ENCODE data around the gene DZIP1. TPM values are rescaled to one million over a fixed set of nuclear protein-coding genes. Genes with fewer than 3 reads are reported as not detected.
"Not testable (repeated sequence)": the region's sequence is repeated elsewhere in the genome, so short reads cannot be mapped to it uniquely, and the experiment has no call there.

The DZIP1 gene
- 10 to 100 TPM; 59.6 to 71.4 (median 64.9) TPM for polyA plus RNA-seq (ENCODE audit: insufficient read length in 4 of 4)

GRCh38 chr13:95644601-95645052 is at the start of gene DZIP1:
Gene DZIP1 (minus strand): TSS chr13:95644706. CDS start chr13:95642029, 2,677 bp downstream.
- DNase-seq (ENCODE audit: low read depth in 4 of 4, low spot score in 3 of 4), result peak; percentile 66 to 80 (median 70)

- not testable (repeated sequence) for DNase-seq (ENCODE audit: low read depth in 4 of 4, low spot score in 3 of 4)
Observed at GRCh38 chr13:95690986-95691385, 46.5 kb upstream of the DZIP1 start.

GRCh38 chr13:95689582-95689926 is 45.0 kb upstream of the DZIP1 start:
- no peak for DNase-seq (ENCODE audit: low read depth in 4 of 4, low spot score in 3 of 4)

GRCh38 chr13:95684960-95685359 is 40.5 kb upstream of the DZIP1 start:
- DNase-seq (ENCODE audit: low read depth in 4 of 4, low spot score in 3 of 4), result not testable (repeated sequence)

GRCh38 chr13:95684418-95684817 is 39.9 kb upstream of the DZIP1 start:
- no peak for DNase-seq (ENCODE audit: low read depth in 4 of 4, low spot score in 3 of 4)

GRCh38 chr13:95679722-95680121 is 35.2 kb upstream of the DZIP1 start:
- DNase-seq (ENCODE audit: low read depth in 4 of 4, low spot score in 3 of 4), result no peak

GRCh38 chr13:95678967-95679366 is 34.5 kb upstream of the DZIP1 start:
- no peak for DNase-seq (ENCODE audit: low read depth in 4 of 4, low spot score in 3 of 4)

- peak in 1 of 4 donors; percentile 23 for DNase-seq (ENCODE audit: low read depth in 4 of 4, low spot score in 3 of 4)
Observed at GRCh38 chr13:95677564-95678266, 33.2 kb upstream of the DZIP1 start.

GRCh38 chr13:95676762-95677563 is 32.5 kb upstream of the DZIP1 start, which contains the start of gene DNAJC3:
Gene DNAJC3 (plus strand): TSS chr13:95677139. CDS start chr13:95677256, 117 bp downstream.
- peak; percentile 94 to 96 (median 96) for DNase-seq (ENCODE audit: low read depth in 4 of 4, low spot score in 3 of 4)

- DNase-seq (ENCODE audit: low read depth in 4 of 4, low spot score in 3 of 4), result peak in 2 of 4 donors; percentile 39 to 48
Observed at GRCh38 chr13:95676105-95676761, 31.7 kb upstream of the DZIP1 start.

- no peak for DNase-seq (ENCODE audit: low read depth in 4 of 4, low spot score in 3 of 4)
Observed at GRCh38 chr13:95671597-95671996, 27.1 kb upstream of the DZIP1 start.

- not testable (repeated sequence) for DNase-seq (ENCODE audit: low read depth in 4 of 4, low spot score in 3 of 4)
Observed at GRCh38 chr13:95667235-95667634, 22.7 kb upstream of the DZIP1 start.

- no peak for DNase-seq (ENCODE audit: low read depth in 4 of 4, low spot score in 3 of 4)
Observed at GRCh38 chr13:95660981-95661581, 16.6 kb upstream of the DZIP1 start.

GRCh38 chr13:95659500-95659899 is 15.0 kb upstream of the DZIP1 start:
- DNase-seq (ENCODE audit: low read depth in 4 of 4, low spot score in 3 of 4), result no peak

- no peak for DNase-seq (ENCODE audit: low read depth in 4 of 4, low spot score in 3 of 4)
Observed at GRCh38 chr13:95656386-95657015, 12.0 kb upstream of the DZIP1 start.

- DNase-seq (ENCODE audit: low read depth in 4 of 4, low spot score in 3 of 4), result no peak
Observed at GRCh38 chr13:95652821-95653220, 8.3 kb upstream of the DZIP1 start.

- DNase-seq (ENCODE audit: low read depth in 4 of 4, low spot score in 3 of 4), result no peak
Observed at GRCh38 chr13:95652244-95652764, 7.8 kb upstream of the DZIP1 start.

GRCh38 chr13:95650696-95651095 is 6.2 kb upstream of the DZIP1 start:
- no peak for DNase-seq (ENCODE audit: low read depth in 4 of 4, low spot score in 3 of 4)

GRCh38 chr13:95647321-95647720 is 2.8 kb upstream of the DZIP1 start:
- no peak for DNase-seq (ENCODE audit: low read depth in 4 of 4, low spot score in 3 of 4)
